Measurements from ENCODE around the gene MYH14. TPM values are rescaled to one million over a fixed set of nuclear protein-coding genes. Genes with fewer than 3 reads are reported as not detected.

Gene MYH14
- total RNA-seq, 1 donor from 2014 or later, result 113 TPM

- intact Hi-C loops (cut with DNase I), result no loop called here
- no peak for TF ChIP-seq CTCF (IDR thresholded peaks at IDR 0.05)
- no peaks in the 10 kb centered on the region for H3K4me1 ChIP-seq
- H3K4me3 ChIP-seq, result no peak overlapping the region
- H3K27me3 ChIP-seq (ENCODE audit: low read depth), result peaks cover 12% of the 10 kb centered on the region
- no peaks in the 10 kb centered on the region for H3K9me3 ChIP-seq
- H3K36me3 ChIP-seq, result no peaks in the 10 kb centered on the region
- ATAC-seq (no peak), DNase-seq (no peak)
- no peak overlapping the region for H3K27ac ChIP-seq
Observed at GRCh38 chr19:50192463-50193211, 10.8 kb upstream of the MYH14 start.

DNA sequence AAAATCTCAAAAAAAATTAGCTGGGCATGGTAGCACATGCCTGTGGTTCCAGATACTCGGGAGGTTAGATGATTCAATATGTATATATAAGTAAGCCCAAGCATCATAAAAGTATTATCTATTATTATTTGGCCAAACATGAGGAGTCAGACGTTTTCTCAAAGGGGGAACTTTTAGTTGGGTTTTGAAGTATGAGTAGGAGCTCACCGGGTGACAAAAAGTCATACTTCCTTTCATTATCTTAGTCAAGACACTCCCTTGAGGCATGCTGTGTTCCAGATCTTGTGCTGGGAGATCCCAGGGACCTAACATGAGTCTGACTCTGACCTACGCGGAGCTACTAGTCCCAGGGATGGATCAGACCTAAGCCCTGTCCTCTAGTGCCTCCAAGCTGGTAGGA is 8.2 kb upstream of the MYH14 start:
- peaks cover 6% of the 10 kb centered on the region for H3K4me1 ChIP-seq
- no peak for TF ChIP-seq CTCF (IDR thresholded peaks at IDR 0.05)
- H3K27me3 ChIP-seq (ENCODE audit: low read depth), result peaks cover 12% of the 10 kb centered on the region
- H3K27ac ChIP-seq, result no peak overlapping the region
- ATAC-seq (no peak), DNase-seq (no peak)
- H3K36me3 ChIP-seq, result no peaks in the 10 kb centered on the region
- intact Hi-C loops (cut with DNase I), result no loop called here
- no peaks in the 10 kb centered on the region for H3K9me3 ChIP-seq
- H3K4me3 ChIP-seq, result no peak overlapping the region

DNA sequence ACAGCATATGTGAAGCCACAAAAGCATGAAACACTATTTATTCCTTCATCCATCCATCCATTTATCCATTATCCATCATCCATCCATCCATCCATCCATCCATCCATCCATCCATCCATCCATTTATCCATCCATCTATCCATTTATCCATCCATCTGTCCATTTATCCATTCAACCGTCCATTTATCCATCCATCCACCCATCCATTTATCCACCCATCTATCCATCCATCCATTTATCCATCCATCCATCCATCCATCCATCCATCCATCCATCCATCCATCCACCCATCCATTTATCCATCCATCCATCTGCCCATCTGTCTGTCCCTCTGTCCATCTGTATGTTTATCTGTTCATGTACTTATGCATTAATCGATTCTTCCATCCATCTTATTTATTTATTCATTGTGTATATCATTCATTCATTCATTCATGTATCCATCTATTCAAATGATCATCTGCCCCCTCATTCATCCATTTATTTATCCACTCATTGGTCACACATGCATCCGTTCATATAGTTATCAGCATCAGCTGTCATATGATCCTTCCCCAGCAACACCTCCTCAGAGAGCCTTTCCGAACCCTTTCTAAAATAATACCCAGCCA is 7.0 kb upstream of the MYH14 start:
- ATAC-seq (no peak), DNase-seq (no peak)
- no peak overlapping the region for H3K4me3 ChIP-seq
- no peaks in the 10 kb centered on the region for H3K9me3 ChIP-seq
- no peaks in the 10 kb centered on the region for H3K36me3 ChIP-seq
- intact Hi-C loops (cut with DNase I), result no loop called here
- H3K27me3 ChIP-seq (ENCODE audit: low read depth), result peaks cover 12% of the 10 kb centered on the region
- TF ChIP-seq CTCF (IDR thresholded peaks at IDR 0.05), result no peak
- no peak overlapping the region for H3K27ac ChIP-seq
- peaks cover 6% of the 10 kb centered on the region for H3K4me1 ChIP-seq

- no peak for DNase-seq
- intact Hi-C loops (cut with DNase I), result no loop called here
- no peak for ATAC-seq
- no peak for TF ChIP-seq CTCF (IDR thresholded peaks at IDR 0.05)
- H3K36me3 ChIP-seq, result no peaks in the 10 kb centered on the region
- H3K9me3 ChIP-seq, result no peaks in the 10 kb centered on the region
- peaks cover 6% of the 10 kb centered on the region for H3K4me1 ChIP-seq
- peaks cover 12% of the 10 kb centered on the region for H3K27me3 ChIP-seq (ENCODE audit: low read depth)
- H3K4me3 ChIP-seq, result no peak overlapping the region
- no peak overlapping the region for H3K27ac ChIP-seq
Observed at GRCh38 chr19:50197348-50197747, 6.1 kb upstream of the MYH14 start.

DNA sequence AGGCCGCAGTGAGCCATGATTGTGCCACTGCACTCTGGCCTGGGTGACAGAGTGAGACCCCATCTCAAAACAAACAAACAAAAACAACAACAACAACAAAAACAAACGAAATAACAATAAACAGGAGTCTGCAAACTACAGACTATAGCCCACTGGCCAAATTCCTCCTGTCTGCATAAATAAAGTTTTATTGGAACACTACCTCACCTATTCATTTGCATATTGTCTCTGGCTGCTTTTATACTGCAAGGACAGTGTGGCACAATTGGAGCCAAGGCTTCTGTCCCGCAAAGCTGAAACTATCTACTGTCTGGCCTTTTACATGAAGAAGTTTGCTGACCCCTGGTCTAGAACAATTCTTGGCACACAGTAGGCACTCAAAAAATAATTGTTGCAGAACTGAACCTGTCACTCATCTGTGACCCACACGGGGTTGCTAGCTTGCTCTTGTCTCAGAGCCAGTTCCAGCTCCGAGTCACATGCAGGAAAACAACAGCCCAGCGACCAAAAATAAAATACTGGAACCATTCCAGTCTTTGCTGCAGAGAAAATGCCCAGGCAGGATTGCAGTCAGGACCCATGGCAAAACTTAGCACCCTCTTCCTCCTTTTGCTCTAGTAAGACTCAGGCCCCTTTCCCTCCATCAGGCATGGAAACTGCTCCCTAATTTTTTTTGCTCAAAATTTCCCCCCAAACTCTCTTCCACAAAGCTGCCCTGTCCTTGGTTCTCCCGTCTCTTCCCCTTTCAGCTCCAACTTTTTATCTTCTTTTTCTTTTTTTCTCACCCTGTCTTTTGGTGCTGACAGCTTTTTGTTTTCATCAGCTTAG is 4.8 kb upstream of the MYH14 start:
- H3K27me3 ChIP-seq (ENCODE audit: low read depth), result peaks cover 22% of the 10 kb centered on the region
- peaks cover 12% of the 10 kb centered on the region for H3K4me1 ChIP-seq
- DNase-seq, result no peak
- TF ChIP-seq CTCF (IDR thresholded peaks at IDR 0.05), result no peak
- no peaks in the 10 kb centered on the region for H3K9me3 ChIP-seq
- ATAC-seq, result no peak
- intact Hi-C loops (cut with DNase I), result no loop called here
- no peak overlapping the region for H3K4me3 ChIP-seq
- no peak overlapping the region for H3K27ac ChIP-seq
- H3K36me3 ChIP-seq, result no peaks in the 10 kb centered on the region

Data from lower lobe of right lung (tissue), 2 donors.